NOMO-1 (cell line): Measurements from ENCODE around the gene ZNF780A.
A peak's percentile ranks its signal among the peaks of the same experiment; 100 is the strongest.
"Not testable (repeated sequence)": the region's sequence is repeated elsewhere in the genome, so short reads cannot be mapped to it uniquely, and the experiment has no call there.

Experiments
- DNase-seq, 2 experiments: peaks; one replicate each; lab custom pipeline; 2025; ENCODE audit not compliant: unreplicated experiment in 2 of 2; lab: John Stamatoyannopoulos, UW

ZNF780A gene

GRCh38 chr19:40090241-40091204 lies at the start of gene ZNF780A:
ZNF780A (minus strand) TSS chr19:40090943; CDS start chr19:40084753, 6,190 bp downstream.
- DNase-seq = peak; percentile 51 to 62

DNA sequence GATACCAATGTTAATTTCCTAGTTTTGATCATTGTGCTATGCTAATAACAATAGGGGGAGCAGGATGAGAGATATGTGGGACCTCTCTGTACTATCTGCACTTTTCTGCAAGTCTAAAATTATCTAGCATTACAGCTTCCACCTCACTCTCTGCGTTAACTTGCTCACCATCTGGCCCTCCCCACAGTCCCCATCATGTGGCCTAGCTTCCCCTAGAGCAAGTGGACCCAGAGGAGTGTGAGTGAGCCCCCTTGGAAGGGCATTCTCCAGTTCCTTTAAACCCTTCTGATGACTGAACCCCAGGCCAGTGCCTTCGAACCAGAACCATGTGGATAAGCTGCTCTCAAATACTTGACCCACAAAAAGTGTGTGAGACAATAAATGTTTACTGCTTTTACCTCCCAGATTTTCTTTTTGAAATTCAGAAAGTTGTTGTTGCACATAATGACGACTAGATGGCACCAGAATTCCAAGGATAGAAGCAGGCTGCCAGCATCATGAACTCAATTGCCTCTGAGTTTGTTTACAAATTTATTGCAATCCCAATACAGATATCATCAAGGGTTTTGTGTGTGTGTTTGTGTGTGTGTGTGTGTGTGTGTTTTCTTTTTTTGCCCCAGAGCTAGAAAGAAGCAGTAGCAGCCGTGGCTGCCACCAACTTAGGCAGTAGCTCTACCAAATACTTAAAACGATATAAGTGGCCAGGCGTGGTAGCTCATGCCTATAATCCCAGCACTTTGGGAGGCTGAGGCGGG lies 49.0 kb upstream of the ZNF780A start:
- DNase-seq = peak in 1 of 2 experiments; percentile 62

DNA sequence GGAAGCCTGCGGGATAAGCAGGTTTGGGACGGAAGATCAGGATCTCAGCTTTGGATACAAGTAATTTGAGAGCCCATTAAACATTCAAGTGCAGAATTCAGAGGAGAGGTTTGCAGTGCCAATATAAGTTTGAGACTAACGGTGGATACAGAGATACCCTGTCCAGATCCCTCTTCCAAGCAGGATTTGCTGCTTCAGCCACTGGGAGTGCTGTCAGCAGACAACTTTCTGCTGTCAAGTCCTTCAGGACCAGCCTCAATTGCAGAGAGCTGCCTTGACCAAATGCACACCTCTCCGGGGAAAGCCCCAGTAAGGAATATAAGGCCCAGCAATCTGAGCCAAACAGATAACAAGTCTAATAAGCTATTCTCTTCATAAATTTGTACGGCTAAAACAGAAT lies 46.1 kb upstream of the ZNF780A start:
- DNase-seq = no peak

DNA sequence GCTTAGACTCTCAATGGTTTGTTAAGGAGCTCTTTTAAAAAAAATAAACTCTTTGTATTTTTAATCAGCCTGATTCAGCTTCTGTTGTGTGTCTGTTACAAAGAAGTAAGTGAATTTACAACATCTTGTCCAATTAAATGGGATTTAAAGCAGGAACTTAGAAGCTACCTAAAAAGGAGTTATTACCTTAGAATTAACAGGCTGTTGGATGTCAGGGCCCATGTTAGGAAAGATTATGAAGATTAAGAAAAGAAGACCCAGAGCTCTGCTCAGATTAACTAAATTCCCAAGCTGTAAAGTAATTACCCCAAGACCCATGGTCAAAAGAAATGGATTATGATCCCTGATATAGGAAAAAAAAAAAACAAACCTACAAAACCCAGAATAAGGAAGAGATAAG lies 44.1 kb upstream of the ZNF780A start:
- DNase-seq = no peak

DNA sequence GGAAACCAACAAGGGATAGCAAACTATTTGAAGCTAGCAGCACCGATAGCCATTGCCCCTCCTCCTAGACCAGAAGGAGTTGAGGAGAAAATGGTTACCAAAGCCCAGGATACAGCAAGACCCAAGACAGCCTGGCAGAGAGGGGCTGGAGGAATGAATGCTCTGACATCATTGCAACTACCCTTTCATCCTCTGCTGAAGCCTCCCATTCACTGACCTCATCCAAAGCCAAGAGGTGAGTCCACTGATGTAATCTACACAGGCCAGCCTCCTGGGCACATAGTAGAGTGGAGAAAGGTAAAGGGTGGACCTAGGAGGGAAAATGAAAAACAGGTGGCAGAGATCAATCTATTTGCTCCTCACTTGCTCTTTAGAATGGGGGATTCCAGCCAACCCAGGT lies 42.7 kb upstream of the ZNF780A start:
- no peak for DNase-seq

DNA sequence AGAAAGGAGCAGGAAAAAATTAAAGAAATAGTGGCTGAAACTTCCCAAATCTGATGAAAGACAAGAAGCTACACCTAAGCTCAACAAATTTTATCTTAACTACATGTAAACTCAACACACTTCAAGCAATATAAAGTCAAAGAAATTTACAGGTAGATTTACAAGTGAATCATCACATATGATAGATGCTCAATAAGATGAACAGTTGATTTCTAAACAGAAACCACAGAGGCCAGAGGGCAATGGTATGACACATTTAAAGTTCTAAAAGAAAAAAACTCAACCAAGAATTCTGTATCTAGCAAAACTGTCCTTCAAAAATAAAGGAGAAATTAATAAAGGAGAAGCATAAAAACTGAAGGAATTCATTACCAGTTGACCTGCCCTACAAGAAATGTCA lies 39.3 kb upstream of the ZNF780A start:
- DNase-seq = no peak

- DNase-seq = no peak
Observed at GRCh38 chr19:40129425-40129824, 38.7 kb upstream of the ZNF780A start.

DNA sequence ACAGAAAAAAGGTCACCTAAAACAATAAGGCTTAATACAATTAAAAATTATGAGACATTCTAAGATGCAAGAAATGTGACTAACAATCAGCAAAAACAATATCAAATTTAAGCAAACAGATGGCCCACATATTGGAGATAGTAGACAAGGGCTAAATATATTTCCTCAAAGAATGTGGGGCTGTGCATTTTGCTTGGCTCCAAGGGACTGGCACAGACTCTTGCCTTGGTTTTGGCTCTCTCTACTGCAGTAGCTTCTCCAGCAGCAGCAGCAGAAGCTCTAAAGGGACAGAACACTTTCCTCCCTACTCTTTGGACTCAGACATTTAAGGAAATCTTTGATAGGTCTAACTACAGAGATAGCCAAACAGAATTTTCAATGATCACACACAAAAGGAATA lies 38.2 kb upstream of the ZNF780A start:
- DNase-seq = no peak

DNA sequence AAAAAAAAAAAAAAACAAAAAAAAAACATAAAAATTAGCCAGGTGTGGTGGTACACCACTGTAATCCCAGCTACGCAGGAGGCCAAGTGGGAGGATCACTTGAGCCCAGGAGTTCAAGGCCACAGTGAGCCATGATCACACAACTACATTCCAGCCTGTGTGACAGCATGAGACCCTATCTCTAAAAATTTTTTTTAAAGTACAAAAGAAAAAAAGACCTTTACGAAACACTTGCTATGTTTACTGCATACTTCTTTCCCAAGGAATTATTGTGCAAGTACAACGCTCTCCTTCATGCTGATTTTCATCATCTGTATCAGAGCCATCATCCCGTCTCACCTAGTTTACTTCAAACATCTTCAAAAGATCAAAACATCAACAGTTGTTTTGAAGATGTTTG lies 28.6 kb upstream of the ZNF780A start:
- DNase-seq = no peak

- DNase-seq = not testable (repeated sequence)
Observed at GRCh38 chr19:40118638-40119037, 27.9 kb upstream of the ZNF780A start.

DNA sequence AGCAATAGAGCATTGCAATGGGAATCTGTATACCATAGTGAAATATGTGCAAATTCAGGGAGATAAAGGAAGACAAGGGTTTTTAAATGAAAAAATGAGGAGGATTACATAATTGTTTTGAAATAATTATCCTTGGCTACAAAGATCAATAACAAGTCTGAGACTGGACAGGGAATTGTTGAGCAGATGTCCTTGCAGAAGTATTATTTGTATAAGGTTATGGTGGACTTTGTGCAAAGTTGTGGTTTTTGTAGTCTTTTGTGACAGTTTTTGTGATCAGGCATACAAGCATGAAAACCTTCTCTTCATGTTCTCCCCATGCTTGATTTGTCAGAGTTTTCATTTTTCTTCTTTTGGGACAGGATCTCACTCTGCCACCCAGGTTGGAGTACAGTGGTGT lies 25.3 kb upstream of the ZNF780A start:
- no peak for DNase-seq

DNA sequence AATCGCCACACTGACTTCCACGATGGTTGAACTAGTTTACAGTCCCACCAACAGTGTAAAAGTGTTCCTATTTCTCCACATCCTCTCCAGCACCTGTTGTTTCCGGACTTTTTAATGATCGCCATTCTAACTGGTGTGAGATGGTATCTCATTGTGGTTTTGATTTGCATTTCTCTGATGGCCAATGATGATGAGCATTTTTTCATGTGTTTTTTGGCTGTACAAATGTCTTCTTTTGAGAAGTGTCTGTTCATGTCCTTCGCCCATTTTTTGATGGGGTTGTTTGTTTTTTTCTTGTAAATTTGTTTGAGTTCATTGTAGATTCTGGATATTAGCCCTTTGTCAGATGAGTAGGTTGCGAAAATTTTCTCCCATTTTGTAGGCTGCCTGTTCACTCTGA lies 23.4 kb upstream of the ZNF780A start:
- not testable (repeated sequence) for DNase-seq

- DNase-seq = not testable (repeated sequence)
Observed at GRCh38 chr19:40112271-40112670, 21.5 kb upstream of the ZNF780A start.

DNA sequence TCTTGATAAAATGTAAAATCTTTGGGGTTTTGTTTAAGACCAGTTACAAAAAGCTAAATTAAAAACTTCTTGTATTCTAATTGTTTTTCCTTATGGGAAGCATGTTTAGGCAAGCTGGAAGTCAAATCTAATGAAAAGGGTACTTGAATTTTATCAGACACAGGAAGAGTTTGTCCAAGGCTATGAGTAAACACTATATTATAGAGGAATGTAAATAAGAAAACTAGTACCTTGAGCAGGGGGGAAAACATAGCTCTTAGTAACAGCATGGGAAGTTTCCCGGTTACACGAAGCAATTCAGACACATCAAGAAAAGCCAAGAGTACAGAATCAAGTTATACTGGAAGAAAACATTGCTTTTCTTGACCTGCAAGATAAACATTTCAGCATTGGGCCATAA lies 19.8 kb upstream of the ZNF780A start:
- no peak for DNase-seq

DNA sequence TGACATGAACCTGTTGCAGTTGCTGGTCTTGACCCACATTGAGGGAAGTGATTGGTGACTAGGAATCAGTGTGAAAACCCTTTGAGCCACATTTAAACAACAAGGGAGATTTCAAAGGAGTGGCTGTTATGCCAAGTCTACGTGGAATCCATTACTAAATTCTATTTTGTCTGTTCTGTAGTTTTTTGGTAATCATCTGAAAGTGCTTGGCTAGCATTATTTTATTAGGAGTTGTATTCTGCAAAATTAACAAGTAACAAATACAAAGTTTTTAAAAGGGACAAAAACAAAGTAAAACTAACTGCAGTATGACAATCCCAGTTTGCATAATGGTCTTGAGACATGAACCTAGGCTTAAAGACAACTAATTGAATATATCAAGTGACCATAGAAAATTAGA lies 14.0 kb upstream of the ZNF780A start:
- DNase-seq = no peak

- DNase-seq = no peak
Observed at GRCh38 chr19:40103600-40103999, 12.9 kb upstream of the ZNF780A start.

- DNase-seq = no peak
Observed at GRCh38 chr19:40101813-40102212, 11.1 kb upstream of the ZNF780A start.

- no peak for DNase-seq
Observed at GRCh38 chr19:40093416-40093815, 2.7 kb upstream of the ZNF780A start.

- no peak for DNase-seq
Observed at GRCh38 chr19:40091205-40092129, 724 bp upstream of the ZNF780A start.

GRCh38 chr19:40089462-40089861 lies 1.3 kb downstream of the ZNF780A start:
- no peak for DNase-seq
